ELF-1 (cell line): ENCODE measurements around the gene GPR55.
A peak's percentile ranks its signal among the peaks of the same experiment; 100 is the strongest.

Experiments
- DNase-seq: peaks from one replicate; pipeline ENCODE4 v3.0.0-alpha.2; 2016; ENCODE audit warnings: low read depth, low spot score

The GPR55 gene

DNA sequence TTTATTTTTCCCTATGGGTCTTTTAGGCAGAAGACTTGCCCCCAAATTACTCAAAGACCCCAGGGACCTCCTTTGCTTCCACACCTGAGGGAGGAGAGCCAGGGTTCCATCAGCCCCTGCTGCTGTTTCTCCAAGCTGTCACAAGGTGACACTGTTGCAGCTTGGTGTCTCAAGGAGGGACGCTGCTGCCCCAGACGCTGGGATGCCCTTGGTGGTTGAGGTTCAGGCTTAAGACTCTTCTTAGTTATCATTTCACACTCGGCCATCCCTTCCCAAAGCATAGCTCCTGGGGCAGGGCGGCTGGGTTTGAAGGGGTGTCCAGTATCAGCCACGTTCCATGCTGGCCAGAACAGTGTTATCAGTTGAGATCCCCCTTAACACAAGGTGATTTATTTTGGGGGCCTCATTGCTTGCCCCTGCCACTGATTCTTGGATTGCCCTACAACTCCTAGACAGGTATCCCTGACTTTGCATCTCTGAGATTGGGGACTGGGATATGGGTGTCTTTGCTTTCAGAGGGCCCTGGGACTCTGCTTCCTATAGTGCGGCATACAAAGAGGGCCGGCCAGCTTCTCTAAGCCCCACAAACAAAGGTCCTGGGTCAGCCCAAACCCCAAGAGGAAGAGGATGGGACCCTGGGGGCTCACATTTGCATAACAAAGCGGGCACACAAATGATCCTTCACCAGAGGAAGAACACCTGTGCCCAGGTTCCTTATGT lies 22.7 kb downstream of the GPR55 start:
- peak; percentile 69 for DNase-seq

DNA sequence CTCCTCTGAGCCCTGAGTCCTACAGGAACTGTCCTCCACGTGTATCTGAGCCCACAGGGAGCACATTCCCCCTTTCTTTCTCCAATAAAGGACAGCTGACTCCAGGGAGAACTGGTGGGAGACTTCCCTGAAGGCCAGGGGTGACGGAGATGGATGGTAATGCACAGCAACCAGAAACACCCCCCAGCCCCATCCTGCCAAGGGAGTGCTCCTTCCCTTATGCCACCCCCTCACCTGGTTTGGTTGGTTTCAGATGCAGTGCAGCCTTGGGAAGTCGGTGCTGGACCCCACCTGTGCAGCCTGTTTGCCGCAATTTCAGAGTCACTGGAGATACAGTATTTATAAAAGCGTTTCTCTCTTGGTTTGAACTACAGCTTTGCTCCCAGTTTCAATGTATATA lies 24.0 kb downstream of the GPR55 start:
- DNase-seq, result no peak

DNA sequence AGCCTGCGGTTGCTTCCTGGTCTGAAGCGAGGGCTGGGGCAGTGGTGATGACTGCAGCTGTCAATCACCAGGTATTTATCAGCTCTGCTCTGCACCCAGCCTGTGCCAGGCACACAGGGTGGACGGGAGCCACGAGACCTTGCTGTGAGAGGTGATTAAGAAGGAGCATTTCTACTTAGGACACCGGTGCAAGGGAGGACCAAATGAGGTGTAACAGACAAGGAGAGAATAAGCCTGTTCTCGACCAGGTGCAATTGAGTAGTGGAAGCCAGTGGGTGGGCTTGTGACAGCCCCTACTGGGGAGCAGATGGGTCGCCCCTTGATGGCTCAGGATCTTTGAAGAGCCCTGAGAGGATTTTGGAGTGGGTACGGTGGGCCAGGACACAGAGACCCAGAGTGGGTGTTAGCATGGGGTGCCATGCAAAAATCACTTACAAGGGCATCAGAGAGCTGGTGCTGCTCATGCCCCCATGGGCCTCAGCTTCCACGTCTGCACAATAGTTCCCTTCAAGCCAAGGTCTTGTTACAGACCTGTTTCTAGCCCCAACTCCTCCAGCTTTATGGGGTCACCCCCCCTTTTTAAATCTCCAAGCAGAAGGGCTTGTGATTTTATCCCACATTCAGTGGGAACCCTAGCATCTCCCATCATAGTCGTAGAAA lies 24.6 kb downstream of the GPR55 start:
- DNase-seq, result no peak

DNA sequence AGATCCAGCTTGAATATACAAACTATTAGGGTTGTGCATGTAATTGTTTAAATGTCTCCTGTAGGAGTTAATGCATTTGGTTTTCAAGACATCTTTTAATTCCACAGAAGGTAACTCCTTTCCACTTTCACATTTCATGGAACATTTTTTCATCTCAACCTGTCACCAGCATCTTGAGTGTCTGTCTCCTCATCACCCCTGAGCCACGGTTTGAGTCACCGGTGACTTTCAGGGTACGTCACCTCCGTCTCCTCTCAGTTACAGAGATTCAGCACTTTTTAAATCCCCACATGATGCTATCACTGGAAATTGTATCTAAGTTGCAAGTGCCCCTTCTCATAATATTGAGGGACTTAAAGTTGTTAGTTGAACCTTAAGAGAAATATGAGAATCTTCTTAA lies 25.3 kb downstream of the GPR55 start:
- no peak for DNase-seq

DNA sequence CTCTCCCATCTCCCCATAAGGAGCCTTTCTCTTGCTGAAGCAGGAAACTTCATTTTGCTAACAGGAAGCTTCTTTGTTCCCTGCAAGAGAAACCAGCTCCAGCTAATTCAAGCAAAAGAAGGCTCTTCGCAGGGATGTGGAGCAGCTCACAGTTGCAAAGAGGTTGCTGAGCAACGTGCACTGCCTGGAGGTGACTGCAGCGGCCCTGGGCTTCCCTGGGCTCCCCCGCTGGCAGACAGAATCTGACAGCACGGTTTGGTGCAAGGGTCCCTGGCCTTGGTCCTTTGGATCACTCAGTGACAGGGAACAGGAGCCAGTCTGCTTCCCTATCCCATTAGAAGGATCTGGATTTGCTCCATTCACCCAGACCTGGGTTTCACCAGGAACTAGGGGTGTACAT lies 25.8 kb downstream of the GPR55 start:
- peak; percentile 55 for DNase-seq

DNA sequence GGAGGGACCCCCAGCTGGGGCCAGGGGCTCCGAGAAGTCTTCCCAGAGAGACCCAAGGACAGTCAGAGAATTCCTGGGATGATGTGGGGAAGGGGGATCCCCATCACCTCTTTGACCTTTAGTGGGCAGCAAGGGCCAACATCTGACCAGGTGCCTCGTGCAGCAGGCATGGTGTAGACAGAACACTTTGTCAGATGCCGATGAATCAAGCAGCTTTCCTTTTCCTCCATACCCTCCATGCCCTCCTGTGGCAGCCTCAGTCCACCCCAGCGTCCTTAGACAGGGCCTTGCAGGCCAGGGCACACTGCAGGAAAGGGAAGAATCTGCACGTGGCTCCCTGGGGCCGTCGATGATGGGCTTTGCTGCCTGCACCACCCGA lies 26.3 kb downstream of the GPR55 start:
- no peak for DNase-seq

DNA sequence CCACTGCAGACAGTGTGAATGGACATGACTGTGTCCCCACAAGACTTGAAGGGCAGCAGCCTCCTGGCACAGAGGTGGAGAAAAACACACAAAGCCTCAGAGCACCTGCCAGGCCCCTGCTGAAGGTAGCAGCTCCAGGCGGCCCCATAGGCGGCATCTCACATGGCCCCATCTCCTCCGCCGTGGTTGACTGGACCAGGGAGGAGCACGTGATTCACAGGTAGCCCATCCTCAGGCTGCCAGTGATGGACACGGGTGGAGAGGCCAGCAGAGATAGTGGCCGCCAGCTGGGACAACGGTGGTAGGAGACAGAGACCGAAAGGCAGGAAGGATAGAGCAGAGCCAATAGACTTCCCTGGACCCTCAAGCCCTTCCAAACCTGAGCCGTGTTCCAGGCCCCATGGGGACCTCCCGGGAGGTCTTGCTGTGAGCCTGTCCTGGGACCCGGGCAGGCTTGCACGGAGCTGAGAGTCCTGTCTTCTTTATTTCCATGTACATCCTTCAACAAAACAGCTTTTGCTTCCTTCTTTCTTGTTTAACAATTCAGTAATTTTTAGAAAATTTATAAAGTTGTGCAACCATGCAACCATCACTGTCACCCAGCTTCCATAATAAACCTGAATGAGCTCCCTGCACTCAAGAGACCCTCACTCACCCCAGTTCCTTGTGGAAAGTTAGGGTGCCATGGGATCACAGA lies 26.9 kb downstream of the GPR55 start:
- DNase-seq, result no peak

DNA sequence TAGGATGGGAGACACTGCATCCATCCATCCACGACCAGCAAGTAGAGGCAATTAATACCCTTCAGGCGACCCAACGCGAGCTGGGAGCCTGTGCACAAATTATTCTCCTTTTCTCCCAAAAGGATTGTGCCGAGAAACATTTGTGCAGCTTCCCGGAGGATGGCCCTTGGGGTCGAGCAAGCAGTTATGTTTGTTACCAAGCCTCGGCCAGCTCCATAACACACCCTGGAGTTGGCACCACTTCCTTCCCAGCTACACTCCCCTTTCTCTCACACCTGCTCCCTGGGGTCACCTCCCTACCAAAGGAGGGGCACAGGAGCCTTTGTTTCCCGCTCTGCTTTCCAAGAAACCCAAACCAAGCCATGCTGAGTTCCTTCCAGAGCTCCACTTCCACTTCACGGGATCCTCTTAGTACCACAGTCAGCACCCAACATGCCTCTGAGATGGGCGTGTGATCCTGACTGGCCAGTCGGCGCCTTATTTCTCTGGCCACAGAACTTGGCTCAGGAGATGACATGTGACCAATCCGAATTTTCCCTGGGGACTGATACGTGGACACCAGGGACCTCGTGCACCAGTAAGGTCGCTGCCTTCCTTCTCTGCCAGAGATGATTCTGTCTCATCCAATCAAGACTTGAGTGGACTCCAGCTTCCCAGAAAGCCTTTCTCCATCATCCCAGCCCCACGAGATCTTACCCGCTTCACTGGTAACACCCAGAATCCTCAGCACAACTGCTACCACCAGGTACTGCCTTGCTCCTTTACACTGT lies 28.5 kb downstream of the GPR55 start:
- no peak for DNase-seq

DNA sequence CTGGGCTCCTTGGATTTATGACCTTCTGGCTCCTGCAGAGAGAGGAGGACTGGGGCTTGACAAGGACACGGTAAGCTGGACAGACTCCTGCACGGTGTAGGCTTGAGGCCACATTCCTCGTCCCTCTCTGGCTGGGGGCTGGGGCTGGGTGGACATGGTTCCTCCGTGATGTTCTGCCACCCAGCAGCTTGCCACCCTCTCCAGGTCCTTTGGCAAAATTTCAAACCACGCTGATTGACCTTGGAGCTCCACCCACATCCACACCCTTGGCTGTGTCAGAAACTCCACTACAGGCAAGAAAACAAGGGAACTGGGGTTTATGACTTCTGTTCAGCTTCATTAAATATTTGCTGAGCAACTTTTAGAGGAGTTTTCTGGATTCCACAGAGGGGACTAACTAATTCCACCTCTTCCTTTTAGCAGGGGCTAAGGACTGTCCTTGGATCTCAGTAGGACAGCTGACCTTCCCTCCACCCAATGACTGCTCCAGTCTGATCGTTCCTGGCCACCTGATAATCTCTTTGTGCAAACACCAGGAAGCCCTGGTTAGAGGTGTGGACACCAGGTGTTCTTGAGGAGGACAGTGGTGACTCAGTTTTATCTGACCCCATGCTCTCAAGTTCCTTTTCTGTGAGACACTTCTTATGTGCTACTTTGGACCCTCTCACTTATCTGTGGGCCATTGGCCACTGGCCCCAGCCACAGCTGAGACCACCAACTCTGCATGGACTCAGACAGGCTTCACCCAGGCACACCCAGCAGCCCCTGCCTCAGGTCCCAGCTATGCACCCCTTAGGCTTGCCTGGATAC lies 29.3 kb downstream of the GPR55 start:
- DNase-seq, result no peak

DNA sequence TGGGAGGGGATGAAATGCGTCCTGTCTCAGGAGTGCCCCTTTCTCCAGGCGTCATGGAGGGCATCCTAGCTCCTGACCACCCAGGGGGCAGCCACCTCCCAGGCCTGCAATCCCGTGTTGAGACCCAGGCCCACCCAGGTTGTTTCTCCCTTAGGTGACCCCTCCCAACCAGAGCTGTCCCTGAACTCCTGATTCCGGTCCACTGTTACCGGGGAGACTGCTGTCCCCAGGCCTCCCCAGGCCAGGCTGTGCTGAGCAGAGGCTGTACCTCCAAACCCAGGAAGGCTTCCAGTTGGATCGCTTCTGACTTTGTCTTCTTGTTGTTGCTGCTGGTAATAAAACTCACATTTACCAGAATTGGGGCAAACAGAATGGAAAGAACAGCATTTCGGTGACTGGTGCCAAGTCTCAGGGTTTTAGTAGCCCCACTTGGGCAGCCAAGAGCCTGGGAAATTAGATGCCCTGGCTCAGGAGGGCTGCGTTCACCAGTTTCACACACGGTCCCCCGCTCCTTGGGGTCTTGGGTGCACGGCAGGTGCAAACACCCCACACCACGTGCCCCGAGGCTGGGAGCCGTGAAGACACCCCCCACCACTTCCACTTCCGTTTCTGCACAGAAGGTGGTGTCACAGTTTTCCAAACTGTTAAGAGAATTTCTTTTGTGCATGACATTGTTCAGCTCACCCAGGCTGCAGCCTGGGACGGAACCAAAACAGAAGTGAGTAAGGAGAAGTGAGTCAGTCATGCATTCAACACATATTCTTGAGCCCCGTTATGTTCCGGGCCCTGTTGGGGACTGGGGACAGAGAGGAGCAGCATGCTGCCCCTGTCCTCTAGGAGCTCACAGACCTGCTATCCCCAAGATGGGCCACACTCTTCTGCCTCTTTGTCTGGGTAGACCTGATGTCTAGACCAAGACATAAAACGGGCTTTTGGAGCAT lies 30.9 kb downstream of the GPR55 start:
- no peak for DNase-seq

DNA sequence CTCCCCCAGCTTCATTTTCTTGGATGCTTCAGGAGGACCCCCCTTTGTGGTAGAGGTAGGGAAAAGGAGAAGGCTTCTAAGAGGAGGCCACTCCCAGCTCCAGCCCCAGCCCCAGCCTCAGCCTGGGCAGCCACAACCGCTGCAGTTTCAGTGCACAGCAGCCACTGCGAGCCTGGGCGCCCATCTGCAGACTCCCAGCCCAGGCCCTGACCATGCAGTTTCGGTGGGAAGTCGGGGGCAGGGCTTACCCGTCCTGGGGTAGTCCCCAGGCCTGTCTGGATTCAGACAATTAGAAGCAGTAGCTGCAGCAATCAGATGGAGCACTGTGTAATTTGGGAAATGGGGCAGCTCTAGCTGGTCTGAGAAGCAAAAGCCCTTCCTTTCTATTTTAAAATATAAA lies 31.7 kb downstream of the GPR55 start:
- DNase-seq, result peak; percentile 27

DNA sequence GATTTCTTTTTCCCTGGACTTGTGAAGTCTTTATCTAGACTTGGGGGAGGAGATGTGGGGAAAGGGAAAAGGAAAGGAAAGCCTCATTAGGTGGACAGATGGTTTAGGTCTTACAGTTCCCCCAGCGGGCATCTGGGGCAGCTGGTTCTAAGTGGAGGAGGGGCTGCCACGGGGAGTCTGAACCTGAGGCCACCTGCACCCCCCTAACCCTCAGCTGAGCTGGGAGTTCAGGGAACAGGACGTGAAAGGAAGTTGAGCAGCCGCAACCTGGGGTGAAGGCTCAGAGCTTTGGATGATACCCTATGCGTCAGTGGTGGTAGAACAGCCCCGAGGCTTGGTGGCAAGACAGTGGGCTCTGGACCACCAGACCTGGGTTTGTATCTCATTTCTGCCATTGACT lies 33.5 kb downstream of the GPR55 start:
- DNase-seq, result no peak

DNA sequence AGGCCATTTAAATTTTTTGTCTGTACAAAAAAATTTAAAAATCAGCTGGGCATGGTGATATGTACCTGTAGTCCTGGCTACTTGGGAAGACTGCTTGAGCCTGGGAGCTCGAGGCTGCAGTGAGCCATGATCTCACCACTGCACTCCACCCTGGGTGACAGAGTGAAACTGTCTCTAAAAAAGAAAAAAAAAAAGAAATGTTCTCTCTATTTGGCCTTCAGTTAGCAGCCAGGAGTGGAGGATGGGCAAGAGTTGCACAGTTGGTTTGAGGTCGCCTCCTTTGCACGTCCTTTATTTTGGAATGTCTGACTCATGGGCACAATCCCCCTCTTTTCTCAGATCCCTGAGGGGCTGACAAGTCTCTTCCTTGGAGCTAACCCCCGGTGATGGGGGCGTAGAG lies 34.0 kb downstream of the GPR55 start:
- no peak for DNase-seq

DNA sequence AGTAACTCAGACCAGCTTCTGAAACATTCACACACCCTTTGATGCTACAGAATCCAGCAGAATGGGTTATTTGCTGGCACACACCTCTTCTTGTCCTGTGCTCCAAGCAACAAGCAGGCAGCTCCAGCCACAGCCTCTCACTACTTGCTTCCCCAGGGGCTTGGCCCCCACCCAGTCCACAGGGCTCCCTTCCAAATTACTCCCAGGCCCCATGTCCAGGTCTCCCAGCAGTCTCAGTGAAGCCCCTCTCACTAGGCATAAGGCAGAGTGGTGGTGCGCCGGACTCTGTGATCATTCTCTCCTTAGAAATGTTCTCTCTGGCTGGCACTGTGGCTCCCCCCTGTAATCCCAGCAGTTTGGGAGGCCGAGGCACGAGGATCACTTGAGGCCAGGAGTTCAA lies 34.4 kb downstream of the GPR55 start:
- DNase-seq, result no peak

DNA sequence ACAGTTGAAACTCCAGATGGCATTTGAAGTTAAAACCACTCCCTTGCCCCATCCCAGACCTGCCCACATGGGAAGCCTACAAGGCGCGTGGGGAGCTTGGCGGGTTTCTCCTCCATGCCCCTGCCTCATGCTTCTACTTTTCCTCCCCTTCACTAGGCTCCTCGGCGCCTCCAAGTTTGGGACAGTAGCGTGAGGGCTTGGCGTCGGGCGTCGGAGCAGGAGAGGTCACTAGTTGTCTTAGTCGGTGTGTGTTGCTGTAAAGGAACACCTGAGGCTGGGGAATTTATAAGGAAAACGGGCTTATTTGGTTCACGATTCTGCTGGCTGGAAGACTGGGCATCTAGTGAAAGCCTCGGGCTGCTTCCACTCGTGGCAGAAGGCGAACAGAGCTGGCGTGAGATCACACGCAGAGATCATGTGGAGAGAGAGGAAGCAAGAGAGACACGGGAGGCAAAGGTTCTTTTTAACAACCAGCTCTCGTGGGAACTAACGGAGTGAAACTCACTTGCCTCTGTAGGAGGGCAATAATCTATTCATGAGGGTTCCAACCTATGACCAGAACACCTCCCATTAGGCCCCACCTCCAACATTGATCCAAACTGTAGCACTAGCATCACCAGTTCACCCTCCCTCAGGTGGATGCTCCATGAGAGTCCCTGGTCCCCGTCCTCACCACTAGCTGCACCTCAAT lies 35.0 kb downstream of the GPR55 start:
- DNase-seq, result no peak

DNA sequence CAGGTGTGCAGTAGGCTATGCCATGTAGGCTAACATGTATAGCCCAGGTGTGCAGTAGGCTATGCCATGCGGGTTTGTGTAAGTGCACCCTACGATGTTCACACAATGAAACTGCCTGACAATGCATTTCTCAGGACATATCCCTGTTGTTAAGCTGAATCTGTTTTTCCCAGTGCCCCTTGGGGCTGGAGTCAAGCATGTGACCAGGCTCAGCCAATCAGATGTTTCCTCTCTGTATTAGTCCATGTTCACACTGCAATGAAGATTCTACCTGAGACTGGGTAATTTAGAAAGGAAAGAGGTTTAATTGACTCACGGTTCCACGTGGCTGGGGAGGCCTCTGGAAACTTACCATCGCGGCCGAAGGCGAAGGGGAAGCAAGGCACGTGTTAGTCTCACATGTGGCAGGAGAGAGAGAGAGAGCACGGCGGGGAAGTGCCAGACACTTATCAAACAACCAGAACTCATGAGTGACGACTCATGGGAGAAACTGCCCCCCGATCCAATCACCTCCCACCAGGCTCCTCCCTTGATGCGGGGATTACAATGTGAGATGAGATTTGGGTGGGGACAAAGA lies 36.1 kb downstream of the GPR55 start:
- DNase-seq, result no peak

DNA sequence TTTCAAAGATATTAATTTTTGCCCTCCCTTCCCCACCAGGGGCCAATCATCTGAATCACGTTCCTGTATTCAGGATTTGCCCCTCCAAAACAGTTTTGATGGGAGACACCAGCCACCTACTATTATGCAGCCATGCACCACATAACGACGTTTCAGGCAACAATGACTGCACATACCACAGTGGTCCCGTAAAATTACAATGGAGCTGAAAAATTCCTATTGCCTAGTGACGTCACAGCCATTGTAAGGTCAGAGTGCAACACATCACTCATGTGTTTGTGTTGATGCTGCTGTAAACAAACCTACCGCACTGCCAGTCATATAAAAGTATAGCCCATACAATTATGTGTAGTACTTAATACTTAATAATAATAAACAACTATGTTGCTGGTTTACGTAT lies 37.7 kb downstream of the GPR55 start:
- no peak for DNase-seq

DNA sequence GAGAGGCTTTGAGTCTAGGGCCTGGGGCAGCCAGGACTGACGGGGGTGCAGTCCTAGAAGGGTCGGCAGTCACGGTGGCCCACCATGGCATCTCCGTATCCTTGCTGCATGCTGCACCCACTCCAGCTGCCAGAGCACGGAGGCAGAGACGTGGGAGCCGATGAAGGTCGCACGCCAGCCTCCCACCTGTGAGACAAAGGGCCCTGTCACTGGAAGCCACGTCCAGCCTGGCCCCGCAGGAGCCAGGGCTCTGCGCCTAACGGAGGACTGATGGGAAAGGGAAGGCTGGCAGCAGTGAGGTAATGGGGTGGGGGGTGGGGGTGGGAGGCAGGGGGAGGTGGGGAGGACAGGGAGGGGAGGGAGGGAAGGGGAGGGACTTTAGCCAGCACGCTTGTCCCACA lies 38.4 kb downstream of the GPR55 start:
- no peak for DNase-seq

DNA sequence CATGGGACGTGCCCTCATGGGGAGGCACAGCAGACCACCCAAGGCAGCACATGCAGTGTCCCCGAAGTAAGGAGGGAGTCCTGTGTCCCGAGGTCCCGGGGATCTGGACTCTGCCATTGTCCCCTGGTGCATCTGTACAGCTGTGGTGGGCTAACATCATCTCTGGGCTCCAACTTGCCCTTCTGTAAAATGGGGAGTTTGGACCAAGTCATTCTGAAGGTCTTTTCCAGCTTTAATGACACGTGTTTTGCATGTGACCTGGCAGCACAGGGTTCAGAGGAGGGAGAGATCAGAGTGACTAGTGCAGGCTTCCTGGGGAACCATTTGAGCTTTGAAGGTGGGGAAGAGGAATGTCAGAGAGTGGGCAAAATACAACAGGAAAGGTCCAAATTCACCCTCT lies 38.8 kb downstream of the GPR55 start:
- DNase-seq, result no peak
